SH-SY5Y (cell line): ENCODE measurements around the gene ATG2B.

Experiments used
- GATA2 ChIP-seq: IDR thresholded peaks from 2 replicates; pipeline ENCODE4 v1.6.1; 2011; ENCODE audit warnings: mild to moderate bottlenecking, low read depth, low read length
- GATA3 ChIP-seq: IDR thresholded peaks from 2 replicates; pipeline ENCODE4 v1.6.1; 2011; ENCODE audit warnings: low read depth, mild to moderate bottlenecking, low read length, moderate library complexity

DNA sequence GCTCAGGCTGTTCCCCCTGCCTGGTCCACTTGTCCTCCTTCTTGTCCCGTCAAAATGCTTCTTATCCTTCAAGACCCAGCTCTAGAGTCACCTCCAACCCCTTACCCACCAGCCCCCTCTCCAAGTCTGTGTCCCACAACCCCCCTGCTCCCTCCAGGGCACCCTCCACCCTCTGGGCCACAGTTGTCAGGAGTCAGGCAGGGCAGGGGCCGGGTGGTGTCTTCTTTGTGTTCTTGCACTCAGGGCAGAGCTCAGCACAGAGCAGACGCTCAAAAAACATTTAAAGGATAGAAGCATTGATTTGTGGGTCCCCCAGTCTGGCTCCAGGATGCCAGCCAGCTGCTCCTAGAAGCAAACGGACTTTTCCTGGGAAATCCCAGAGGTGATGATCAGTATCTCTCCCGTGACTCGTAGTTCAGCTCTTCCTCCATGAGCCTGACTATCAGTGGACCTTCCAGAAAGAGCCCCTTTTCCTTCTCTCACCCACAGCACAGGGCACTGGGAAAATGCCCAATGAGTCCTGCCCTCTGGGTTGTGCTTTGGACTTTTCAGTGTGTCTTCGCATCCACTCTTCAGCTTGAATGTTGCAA is 124.4 kb downstream of the ATG2B start:
- no peak for TF ChIP-seq GATA2
- TF ChIP-seq GATA3, result no peak
